Gastroesophageal sphincter (tissue), 4 donors: ENCODE results near the gene CCDC92. TPM values are rescaled to one million over a fixed set of nuclear protein-coding genes. Genes with fewer than 3 reads are reported as not detected.

Experiments
- ATAC-seq: fragments of 150-250 bp; one replicate; pipeline ENCODE4 v1.9.1; 2016; ENCODE audit warnings: mild to moderate bottlenecking, moderate library complexity
- H3K27ac ChIP-seq, 4 donors: fragments of 200-600 bp; sonication (generic) in 3 of 4; 1 replicate in 3 of 4; 2 replicates in 1 of 4; pipeline ENCODE4 v1.5.1; 2016 to 2019
- H3K27me3 ChIP-seq: fragments of 200-600 bp; sonication (generic); one replicate; pipeline ENCODE4 v1.5.1; 2019
- H3K36me3 ChIP-seq, 2 donors: fragments of 200-600 bp; sonication (generic); one replicate each; pipeline ENCODE4 v1.5.1; 2019; ENCODE audit warnings: control low read depth in 1 of 2
- H3K4me1 ChIP-seq, 3 donors: fragments of 200-600 bp; sonication (generic); 1 replicate in 2 of 3; 2 replicates in 1 of 3; pipeline ENCODE4 v1.5.1; 2016 to 2019; ENCODE audit warnings: control low read depth in 2 of 3
- H3K4me3 ChIP-seq, 2 donors: fragments of 200-600 bp; sonication (generic); one replicate each; pipeline ENCODE4 v1.5.1; 2019; ENCODE audit warnings: mild to moderate bottlenecking in 1 of 2, moderate library complexity in 1 of 2
- H3K9me3 ChIP-seq, 3 donors: fragments of 200-600 bp; sonication (generic); one replicate each; pipeline ENCODE4 v1.5.1; 2017 to 2019; ENCODE audit warnings: control low read depth in 2 of 3
- EP300 ChIP-seq: sonication (generic); formaldehyde crosslinking; IDR thresholded peaks from one replicate; pipeline ENCODE4 v1.6.1; 2017; ENCODE audit warnings: antibody characterized with exemption, mild to moderate bottlenecking
- POLR2A ChIP-seq, 2 donors: fragments of 450-650 bp; IDR thresholded peaks; one replicate each; pipeline ENCODE4 v1.6.1; 2017; ENCODE audit warnings: antibody characterized with exemption in 2 of 2, mild to moderate bottlenecking in 2 of 2, moderate library complexity in 1 of 2
- POLR2AphosphoS5 ChIP-seq: sonication (generic); formaldehyde crosslinking; IDR thresholded peaks from one replicate; pipeline ENCODE4 v1.6.1; 2017; ENCODE audit warnings: antibody characterized with exemption
- WGBS, 2 donors: methylation state at CpG; one replicate each; pipeline ENCODE4 v1.1.5; 2018; ENCODE audit warnings: low coverage in 1 of 2; 5-methylcytosine and 5-hydroxymethylcytosine counted together
- total RNA-seq, 4 donors: library from RNA; depleted of rRNA; stranded (reverse); fragments of >200 nt; gene quantifications; one replicate each; pipeline ENCODE4 v1.1.0, GENCODE V29; 2016
- TF ChIP-seq, protein P1 (sequence below), 4 experiments: fragments of 200-600 bp in 2 of 4; fragments of 450-650 bp in 2 of 4; sonication (generic) in 1 of 4; IDR thresholded peaks; one replicate each; pipeline ENCODE4 v1.5.1; 2017 to 2019; ENCODE audit warnings: antibody characterized with exemption in 4 of 4, mild to moderate bottlenecking in 2 of 4, moderate library complexity in 2 of 4

CCDC92 gene
- total RNA-seq, 4 donors from 2014 or later = 26.2 to 74.3 (median 34.2) TPM

DNA sequence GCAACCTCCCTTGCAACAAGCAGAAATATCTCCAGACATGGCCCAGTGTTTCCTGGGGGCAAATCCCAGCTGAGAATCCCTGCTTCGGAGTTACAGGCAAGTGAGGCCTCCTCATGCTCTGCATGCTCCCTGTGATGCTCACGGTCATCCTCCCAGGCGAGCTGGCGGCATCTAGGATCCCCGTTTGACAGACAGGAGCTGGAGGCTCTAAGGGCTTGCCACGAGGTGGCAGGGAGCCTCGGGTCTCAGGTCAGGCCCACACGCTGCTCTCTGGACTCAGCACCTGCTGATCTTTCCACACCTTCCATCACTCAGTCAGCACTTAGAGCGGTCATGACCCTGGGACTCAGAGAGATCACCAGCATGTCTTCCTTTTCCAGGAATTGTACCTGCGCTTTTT lies 79.8 kb downstream of the CCDC92 start:
- Histone ChIP-seq H3K27ac (no peak overlapping the region), H3K27me3 (peaks cover 32% of the 10 kb centered on the region)

DNA sequence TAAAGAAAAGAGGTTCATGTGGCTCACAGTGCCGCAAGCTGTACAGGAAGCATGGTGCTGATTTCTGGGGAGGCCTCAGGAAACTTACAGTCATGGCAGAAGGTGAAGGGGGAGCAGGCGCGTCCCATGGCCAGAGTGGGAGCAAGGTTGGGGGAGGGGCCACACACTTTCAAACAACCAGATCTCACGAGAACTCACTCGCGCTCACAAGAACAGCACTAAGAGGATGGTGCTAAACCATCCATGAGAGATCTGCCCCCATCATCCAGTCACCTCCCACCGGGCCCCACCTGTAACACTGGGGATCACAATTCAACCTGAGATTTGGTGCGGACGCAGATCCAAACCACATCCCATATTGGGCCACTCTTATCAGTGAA lies 80.5 kb downstream of the CCDC92 start:
- Histone ChIP-seq H3K36me3 (no peaks in the 10 kb centered on the region), H3K9me3 (no peaks in the 10 kb centered on the region), H3K27me3 (peaks cover 39% of the 10 kb centered on the region), H3K27ac (no peak overlapping the region), H3K4me3 (no peak overlapping the region), H3K4me1 (no peaks in the 10 kb centered on the region)
- TF ChIP-seq EP300 (no peak), POLR2AphosphoS5 (no peak), POLR2A (IDR thresholded peaks at IDR 0.05) (no peak)
- TF ChIP-seq, protein P1, sequence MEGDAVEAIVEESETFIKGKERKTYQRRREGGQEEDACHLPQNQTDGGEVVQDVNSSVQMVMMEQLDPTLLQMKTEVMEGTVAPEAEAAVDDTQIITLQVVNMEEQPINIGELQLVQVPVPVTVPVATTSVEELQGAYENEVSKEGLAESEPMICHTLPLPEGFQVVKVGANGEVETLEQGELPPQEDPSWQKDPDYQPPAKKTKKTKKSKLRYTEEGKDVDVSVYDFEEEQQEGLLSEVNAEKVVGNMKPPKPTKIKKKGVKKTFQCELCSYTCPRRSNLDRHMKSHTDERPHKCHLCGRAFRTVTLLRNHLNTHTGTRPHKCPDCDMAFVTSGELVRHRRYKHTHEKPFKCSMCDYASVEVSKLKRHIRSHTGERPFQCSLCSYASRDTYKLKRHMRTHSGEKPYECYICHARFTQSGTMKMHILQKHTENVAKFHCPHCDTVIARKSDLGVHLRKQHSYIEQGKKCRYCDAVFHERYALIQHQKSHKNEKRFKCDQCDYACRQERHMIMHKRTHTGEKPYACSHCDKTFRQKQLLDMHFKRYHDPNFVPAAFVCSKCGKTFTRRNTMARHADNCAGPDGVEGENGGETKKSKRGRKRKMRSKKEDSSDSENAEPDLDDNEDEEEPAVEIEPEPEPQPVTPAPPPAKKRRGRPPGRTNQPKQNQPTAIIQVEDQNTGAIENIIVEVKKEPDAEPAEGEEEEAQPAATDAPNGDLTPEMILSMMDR (IDR thresholded peaks at IDR 0.05) = no peak
- 82% methylated on average over 9 of the region's 9 CpGs; no CpG with 5 or more reads in 1 of the 2 donors for WGBS, 2 donors
- no peak for ATAC-seq

More for the DNA sequence above, 79.8 kb downstream of the CCDC92 start:
- H3K4me3 ChIP-seq = no peak overlapping the region
- WGBS, 2 donors = no CpG with 5 or more reads among the region's 10 CpGs
- H3K36me3 ChIP-seq = no peaks in the 10 kb centered on the region
- no peaks in the 10 kb centered on the region for H3K9me3 ChIP-seq
- ATAC-seq = no peak
- no peaks in the 10 kb centered on the region for H3K4me1 ChIP-seq
- TF ChIP-seq, protein P1 (IDR thresholded peaks at IDR 0.05) = no peak
- TF ChIP-seq POLR2A (IDR thresholded peaks at IDR 0.05) (no peak), POLR2AphosphoS5 (no peak), EP300 (no peak)

DNA sequence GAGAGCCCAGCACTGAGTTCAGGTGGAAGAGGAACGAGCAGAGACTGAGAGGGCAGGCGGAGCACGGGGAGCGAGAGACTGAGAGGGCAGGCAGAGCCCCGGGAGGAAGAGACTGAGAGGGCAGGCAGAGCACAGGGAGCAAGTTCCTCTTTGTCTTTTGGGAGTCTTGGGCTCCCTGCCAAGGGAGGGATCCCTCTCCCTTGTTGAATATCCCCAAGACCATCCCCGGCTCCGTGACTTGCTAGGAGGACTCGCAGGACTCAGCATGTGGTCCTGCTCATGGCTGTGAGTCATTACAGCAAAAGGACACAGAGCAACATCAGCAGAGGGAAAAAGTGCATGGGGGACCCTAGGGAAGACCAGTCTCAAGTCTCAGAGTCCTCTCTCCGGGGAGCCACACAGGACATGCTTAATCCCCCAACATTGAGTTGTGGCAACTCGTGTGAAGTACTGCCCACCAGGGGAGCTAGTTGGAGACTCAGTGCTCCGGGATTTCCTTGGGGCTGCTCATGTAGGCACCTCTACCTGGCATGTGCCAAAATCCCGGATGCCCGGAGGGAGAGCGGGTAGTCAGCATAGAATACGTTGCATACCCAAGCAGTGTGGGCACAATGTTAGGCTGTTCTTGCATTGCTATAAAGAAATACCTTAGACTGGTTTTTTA lies 81.0 kb downstream of the CCDC92 start:
- TF ChIP-seq EP300 (no peak), POLR2A (IDR thresholded peaks at IDR 0.05) (no peak), POLR2AphosphoS5 (no peak)
- TF ChIP-seq, protein P1 (IDR thresholded peaks at IDR 0.05) = no peak

DNA sequence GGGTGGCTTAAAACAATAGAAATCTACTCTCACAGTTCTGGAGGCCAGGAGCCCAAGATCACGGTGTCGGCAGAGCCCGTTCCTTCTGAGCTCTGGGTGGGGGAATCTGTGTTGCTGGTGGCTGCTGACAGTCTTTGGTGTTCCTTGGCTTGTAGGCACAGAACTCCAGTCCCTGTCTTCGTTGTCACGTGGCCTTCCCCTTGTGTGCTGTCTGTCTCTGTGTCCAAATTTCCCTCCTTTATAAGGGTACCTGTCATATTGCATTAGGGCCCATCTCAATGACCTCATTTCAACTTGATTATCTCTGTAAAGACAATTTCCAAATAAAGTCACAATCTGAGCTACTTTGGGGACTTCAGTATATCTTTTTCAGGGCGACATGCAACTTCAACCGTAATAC lies 81.6 kb downstream of the CCDC92 start:
- no peaks in the 10 kb centered on the region for H3K9me3 ChIP-seq
- H3K27ac ChIP-seq = no peak overlapping the region
- peaks cover 50% of the 10 kb centered on the region for H3K27me3 ChIP-seq
- no peak overlapping the region for H3K4me3 ChIP-seq
- ATAC-seq = no peak
- H3K36me3 ChIP-seq = no peaks in the 10 kb centered on the region
- 86 to 88% methylated on average over 5 to 7 of the region's 7 CpGs for WGBS, 2 donors
- TF ChIP-seq, protein P1 (IDR thresholded peaks at IDR 0.05) = no peak
- no peak for TF ChIP-seq EP300
- no peak for TF ChIP-seq POLR2AphosphoS5
- no peak for TF ChIP-seq POLR2A (IDR thresholded peaks at IDR 0.05)
- no peaks in the 10 kb centered on the region for H3K4me1 ChIP-seq

More for the DNA sequence above, 81.0 kb downstream of the CCDC92 start:
- WGBS, 2 donors = 54 to 59% methylated on average over 6 to 8 of the region's 15 CpGs
- no peak for ATAC-seq
- Histone ChIP-seq H3K27me3 (peaks cover 44% of the 10 kb centered on the region), H3K4me1 (no peaks in the 10 kb centered on the region), H3K9me3 (no peaks in the 10 kb centered on the region), H3K4me3 (no peak overlapping the region), H3K36me3 (no peaks in the 10 kb centered on the region), H3K27ac (no peak overlapping the region)

DNA sequence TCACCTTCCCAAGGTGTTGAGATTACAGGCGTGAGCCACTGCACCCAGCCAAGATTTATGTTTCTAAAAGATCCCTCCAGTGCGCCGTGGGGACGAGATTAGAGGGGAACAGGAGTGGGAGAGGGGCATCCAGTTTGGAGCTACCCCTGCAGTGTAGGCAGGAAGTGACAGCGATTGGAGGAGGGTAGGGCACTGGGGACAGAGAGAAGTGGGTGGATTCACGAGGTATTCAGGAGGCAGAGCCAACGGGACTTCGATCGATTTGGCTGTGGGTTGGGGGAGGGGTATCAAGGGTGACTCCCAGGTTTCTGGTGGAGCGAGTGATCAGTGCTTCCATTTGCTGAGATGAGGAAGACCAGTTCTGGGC lies 82.1 kb downstream of the CCDC92 start:
- TF ChIP-seq, protein P1 (IDR thresholded peaks at IDR 0.05) = no peak
- TF ChIP-seq POLR2AphosphoS5 (no peak), POLR2A (IDR thresholded peaks at IDR 0.05) (no peak), EP300 (no peak)
- no peaks in the 10 kb centered on the region for H3K9me3 ChIP-seq
- H3K27me3 ChIP-seq = peaks cover 53% of the 10 kb centered on the region
- WGBS, 2 donors = 57 to 83% methylated on average over 1 to 6 of the region's 10 CpGs
- H3K4me1 ChIP-seq = no peaks in the 10 kb centered on the region
- ATAC-seq = no peak
- no peak overlapping the region for H3K27ac ChIP-seq
- no peak overlapping the region for H3K4me3 ChIP-seq
- no peaks in the 10 kb centered on the region for H3K36me3 ChIP-seq
